ENCODE data around the gene SKAP2. TPM values are rescaled to one million over a fixed set of nuclear protein-coding genes. Genes with fewer than 3 reads are reported as not detected.

SKAP2 gene, protein sequence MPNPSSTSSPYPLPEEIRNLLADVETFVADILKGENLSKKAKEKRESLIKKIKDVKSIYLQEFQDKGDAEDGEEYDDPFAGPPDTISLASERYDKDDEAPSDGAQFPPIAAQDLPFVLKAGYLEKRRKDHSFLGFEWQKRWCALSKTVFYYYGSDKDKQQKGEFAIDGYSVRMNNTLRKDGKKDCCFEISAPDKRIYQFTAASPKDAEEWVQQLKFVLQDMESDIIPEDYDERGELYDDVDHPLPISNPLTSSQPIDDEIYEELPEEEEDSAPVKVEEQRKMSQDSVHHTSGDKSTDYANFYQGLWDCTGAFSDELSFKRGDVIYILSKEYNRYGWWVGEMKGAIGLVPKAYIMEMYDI
- 5.4 and 5.7 TPM in 2 replicates for total RNA-seq

DNA sequence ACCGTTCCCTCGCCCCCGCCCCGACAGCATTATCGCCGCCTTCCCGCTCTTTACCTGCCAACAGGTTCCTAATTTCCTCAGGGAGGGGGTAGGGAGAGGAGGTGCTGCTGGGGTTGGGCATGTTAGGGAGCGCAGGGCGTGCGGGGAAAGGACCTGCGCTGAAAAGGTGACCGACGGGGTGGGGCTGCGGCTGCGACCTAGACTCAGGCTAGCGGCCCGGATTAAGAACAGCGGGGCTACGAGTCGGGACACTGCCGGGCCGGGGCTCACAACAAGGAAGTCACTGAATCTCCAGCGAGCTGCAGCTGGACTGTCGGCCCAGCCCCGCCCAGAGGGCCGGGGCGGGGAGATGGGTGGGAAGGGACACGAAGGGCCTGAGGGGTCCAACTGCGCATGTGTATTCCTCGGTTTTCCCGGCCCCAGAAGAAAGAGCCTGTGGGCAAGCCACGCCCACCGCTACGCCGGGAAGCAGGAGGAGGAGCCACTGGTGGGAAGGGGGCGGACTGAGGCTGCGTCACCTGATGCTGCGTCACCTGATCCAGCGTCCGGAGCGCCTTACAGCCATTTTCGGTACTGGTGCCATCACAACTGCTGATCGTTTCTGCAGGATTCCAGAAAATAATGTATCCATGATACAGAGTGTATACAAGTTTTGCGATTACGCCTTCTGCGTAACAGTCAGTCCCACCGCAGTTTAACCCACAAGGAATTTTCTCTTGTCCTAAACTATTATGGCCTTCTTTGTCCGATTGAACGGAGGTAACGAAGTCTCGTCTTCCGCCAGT lies at the start of gene SKAP2:
Gene SKAP2, minus strand, starts transcription at position 282 of the 785 bp plus-strand sequence. Its CDS starts 161 bp downstream, at position 121.

Other genes with a start within 250 kb of the SKAP2 start
- 0.28 TPM in 1 of 2 replicates, not detected in the other for gene HOXA1, start 231.4 kb upstream of the SKAP2 start, total RNA-seq
- not detected in 2 replicates for gene HOXA2, start 238.1 kb upstream of the SKAP2 start, total RNA-seq

Measured in airway epithelial cell (primary cell).